HAP-1 (cell line): Measurements from ENCODE around the gene MFSD6.

Experiments
- DNase-seq, 2 experiments: peaks; one replicate each; pipeline ENCODE4 v3.0.0-alpha.2; 2016 to 2020; ENCODE audit warnings: low spot score in 2 of 2
- H3K27me3 ChIP-seq: fragments of 250-450 bp; sonication (Bioruptor Pico); 2 replicates; pipeline ENCODE4 v1.5.1; 2020; ENCODE audit warnings: low read depth, mild to moderate bottlenecking, moderate library complexity
- H3K36me3 ChIP-seq: fragments of 250-450 bp; sonication (Bioruptor Pico); replicated peaks from 2 replicates; pipeline ENCODE4 v1.5.1; 2020; ENCODE audit warnings: mild to moderate bottlenecking
- H3K4me1 ChIP-seq: fragments of 250-450 bp; sonication (Bioruptor Pico); 2 replicates; pipeline ENCODE4 v1.5.1; 2020; ENCODE audit warnings: mild to moderate bottlenecking
- H3K4me3 ChIP-seq: fragments of 250-450 bp; sonication (Bioruptor Pico); 2 replicates; pipeline ENCODE4 v1.5.1; 2020; ENCODE audit warnings: mild to moderate bottlenecking, moderate library complexity
- H3K9me3 ChIP-seq: fragments of 250-450 bp; sonication (Bioruptor Pico); 2 replicates; pipeline ENCODE4 v1.5.1; 2020; ENCODE audit warnings: mild to moderate bottlenecking, moderate library complexity
- in situ Hi-C: fragments of 300-500 bp; cut with MboI; formaldehyde crosslinking; loops from 3 replicates; pipeline ENCODE4 v1.14.3; 2020; ENCODE audit warnings: low sequenced_read_pairs, inconsistent platforms, mixed read lengths

Gene MFSD6

GRCh38 chr2:190435031-190435670 lies 27.0 kb downstream of the MFSD6 start:
- DNase-seq = peak; percentile 39 to 79
- H3K36me3 ChIP-seq = no peaks in the 10 kb centered on the region
- no peaks in the 10 kb centered on the region for H3K9me3 ChIP-seq
- H3K4me1 ChIP-seq = peaks cover 10% of the 10 kb centered on the region
- in situ Hi-C loops = no loop called here
- no peak overlapping the region for H3K4me3 ChIP-seq
- H3K27me3 ChIP-seq = no peaks in the 10 kb centered on the region

GRCh38 chr2:190436557-190436956 lies 28.4 kb downstream of the MFSD6 start:
- DNase-seq = no peak
- in situ Hi-C loops = no loop called here
- Histone ChIP-seq H3K4me1 (peaks cover 10% of the 10 kb centered on the region), H3K27me3 (no peaks in the 10 kb centered on the region), H3K9me3 (no peaks in the 10 kb centered on the region), H3K36me3 (no peaks in the 10 kb centered on the region), H3K4me3 (no peak overlapping the region)

- in situ Hi-C loops = no loop called here
- Histone ChIP-seq H3K36me3 (no peaks in the 10 kb centered on the region), H3K4me1 (peaks cover 7% of the 10 kb centered on the region), H3K4me3 (no peak overlapping the region), H3K9me3 (no peaks in the 10 kb centered on the region), H3K27me3 (no peaks in the 10 kb centered on the region)
- DNase-seq = no peak
Measured at GRCh38 chr2:190440113-190440512, 32.0 kb downstream of the MFSD6 start.

DNA sequence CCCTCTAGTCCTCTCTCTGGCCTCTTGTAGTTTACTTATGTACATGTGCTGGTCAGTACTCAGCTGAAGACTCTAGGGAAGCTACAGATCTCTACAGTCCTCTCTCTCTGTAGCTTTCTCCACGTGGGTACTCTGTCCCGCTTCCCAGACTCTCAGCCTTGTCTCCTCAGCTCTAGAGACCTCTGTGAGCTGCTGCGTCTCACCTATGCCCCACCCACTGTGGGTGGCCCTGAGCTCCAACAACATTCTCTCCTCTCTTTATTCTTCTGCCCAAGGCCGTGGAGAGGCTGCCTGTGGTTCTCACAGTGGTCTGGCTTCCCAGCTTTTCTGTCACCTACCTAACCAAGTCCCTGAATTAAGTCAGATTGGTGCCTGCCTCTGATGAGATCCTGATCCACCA lies 33.4 kb downstream of the MFSD6 start:
- H3K4me3 ChIP-seq = no peak overlapping the region
- H3K27me3 ChIP-seq = no peaks in the 10 kb centered on the region
- no peaks in the 10 kb centered on the region for H3K9me3 ChIP-seq
- in situ Hi-C loops = no loop called here
- no peaks in the 10 kb centered on the region for H3K36me3 ChIP-seq
- DNase-seq = no peak
- H3K4me1 ChIP-seq = no peaks in the 10 kb centered on the region

GRCh38 chr2:190443055-190443454 lies 34.9 kb downstream of the MFSD6 start:
- in situ Hi-C loops = no loop called here
- DNase-seq = no peak
- no peaks in the 10 kb centered on the region for H3K27me3 ChIP-seq
- no peaks in the 10 kb centered on the region for H3K9me3 ChIP-seq
- no peaks in the 10 kb centered on the region for H3K4me1 ChIP-seq
- H3K4me3 ChIP-seq = no peak overlapping the region
- no peaks in the 10 kb centered on the region for H3K36me3 ChIP-seq

- no peaks in the 10 kb centered on the region for H3K9me3 ChIP-seq
- in situ Hi-C loops = no loop called here
- H3K4me3 ChIP-seq = no peak overlapping the region
- no peaks in the 10 kb centered on the region for H3K36me3 ChIP-seq
- H3K4me1 ChIP-seq = no peaks in the 10 kb centered on the region
- no peaks in the 10 kb centered on the region for H3K27me3 ChIP-seq
- DNase-seq = no peak
Measured at GRCh38 chr2:190443778-190444481, 35.8 kb downstream of the MFSD6 start.

- H3K9me3 ChIP-seq = no peaks in the 10 kb centered on the region
- in situ Hi-C loops = no loop called here
- no peaks in the 10 kb centered on the region for H3K27me3 ChIP-seq
- no peaks in the 10 kb centered on the region for H3K36me3 ChIP-seq
- no peak overlapping the region for H3K4me3 ChIP-seq
- H3K4me1 ChIP-seq = no peaks in the 10 kb centered on the region
- no peak for DNase-seq
Measured at GRCh38 chr2:190444976-190445375, 36.8 kb downstream of the MFSD6 start.

DNA sequence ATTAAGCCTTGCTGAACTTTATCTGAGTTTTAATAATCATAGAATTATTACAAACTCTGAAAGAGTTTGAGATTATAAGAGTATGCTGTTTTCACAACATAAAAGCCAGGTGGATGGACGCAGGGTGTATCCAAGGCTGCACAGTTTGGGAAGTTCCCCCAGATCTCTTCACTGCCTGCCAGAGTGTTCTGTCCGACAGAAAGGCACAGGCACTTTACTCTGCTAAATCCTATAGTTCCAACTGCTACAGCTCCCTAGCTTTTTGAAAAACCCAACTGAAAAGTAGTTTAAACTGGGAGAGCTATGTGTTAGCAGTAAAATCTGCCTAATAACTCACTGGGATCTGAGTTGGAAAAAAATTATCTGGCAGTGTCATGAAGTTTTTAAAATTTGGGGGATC lies 38.0 kb downstream of the MFSD6 start:
- Histone ChIP-seq H3K36me3 (no peaks in the 10 kb centered on the region), H3K9me3 (no peaks in the 10 kb centered on the region), H3K27me3 (no peaks in the 10 kb centered on the region), H3K4me1 (no peaks in the 10 kb centered on the region), H3K4me3 (no peak overlapping the region)
- in situ Hi-C loops = no loop called here
- DNase-seq = no peak

GRCh38 chr2:190446750-190447516 lies 38.8 kb downstream of the MFSD6 start:
- no peak for DNase-seq
- in situ Hi-C loops = no loop called here
- Histone ChIP-seq H3K36me3 (no peaks in the 10 kb centered on the region), H3K27me3 (no peaks in the 10 kb centered on the region), H3K4me1 (no peaks in the 10 kb centered on the region), H3K4me3 (no peak overlapping the region), H3K9me3 (no peaks in the 10 kb centered on the region)

DNA sequence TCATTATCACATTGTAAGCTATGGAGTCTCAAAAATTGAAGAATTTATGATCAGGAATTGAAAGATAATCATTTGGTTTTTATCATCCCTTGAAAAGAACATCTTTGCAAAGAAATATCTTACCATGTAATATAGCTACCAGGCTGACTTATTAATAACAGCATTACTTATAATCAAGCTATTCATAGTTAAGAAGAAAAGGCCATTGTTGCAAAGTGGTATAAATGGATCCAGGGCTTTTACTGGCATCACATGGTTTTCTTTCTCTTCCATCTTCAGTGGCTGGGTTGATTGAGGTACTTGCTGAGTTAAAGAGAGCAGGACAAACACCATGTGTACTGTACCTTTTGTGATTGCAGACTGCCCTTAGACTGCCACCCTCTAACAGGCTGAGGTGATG lies 39.6 kb downstream of the MFSD6 start:
- H3K4me1 ChIP-seq = no peaks in the 10 kb centered on the region
- H3K9me3 ChIP-seq = no peaks in the 10 kb centered on the region
- no peaks in the 10 kb centered on the region for H3K36me3 ChIP-seq
- H3K4me3 ChIP-seq = no peak overlapping the region
- in situ Hi-C loops = no loop called here
- no peak for DNase-seq
- no peaks in the 10 kb centered on the region for H3K27me3 ChIP-seq

DNA sequence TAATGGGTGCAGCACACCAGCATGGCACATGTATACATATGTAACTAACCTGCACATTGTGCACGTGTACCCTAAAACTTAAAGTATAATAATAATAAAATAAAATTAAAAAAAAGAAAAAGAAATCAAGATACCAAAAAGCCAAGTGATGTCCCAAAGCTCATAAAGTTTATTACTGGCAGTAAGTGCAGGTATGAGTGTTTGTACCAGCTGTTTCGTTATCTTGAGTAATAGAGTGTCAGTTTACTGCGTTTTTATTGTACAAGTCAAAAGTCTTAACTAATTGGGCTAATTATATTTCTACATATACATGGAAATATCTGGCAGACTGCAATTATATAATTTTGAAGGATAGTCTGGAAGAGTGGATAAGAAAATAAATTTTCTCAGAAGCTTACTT lies 41.8 kb downstream of the MFSD6 start:
- Histone ChIP-seq H3K27me3 (no peaks in the 10 kb centered on the region), H3K9me3 (no peaks in the 10 kb centered on the region), H3K36me3 (no peaks in the 10 kb centered on the region), H3K4me1 (no peaks in the 10 kb centered on the region), H3K4me3 (no peak overlapping the region)
- no peak for DNase-seq
- in situ Hi-C loops = no loop called here

- no peaks in the 10 kb centered on the region for H3K36me3 ChIP-seq
- in situ Hi-C loops = no loop called here
- no peaks in the 10 kb centered on the region for H3K9me3 ChIP-seq
Measured at GRCh38 chr2:190450363-190450762, 42.2 kb downstream of the MFSD6 start.

DNA sequence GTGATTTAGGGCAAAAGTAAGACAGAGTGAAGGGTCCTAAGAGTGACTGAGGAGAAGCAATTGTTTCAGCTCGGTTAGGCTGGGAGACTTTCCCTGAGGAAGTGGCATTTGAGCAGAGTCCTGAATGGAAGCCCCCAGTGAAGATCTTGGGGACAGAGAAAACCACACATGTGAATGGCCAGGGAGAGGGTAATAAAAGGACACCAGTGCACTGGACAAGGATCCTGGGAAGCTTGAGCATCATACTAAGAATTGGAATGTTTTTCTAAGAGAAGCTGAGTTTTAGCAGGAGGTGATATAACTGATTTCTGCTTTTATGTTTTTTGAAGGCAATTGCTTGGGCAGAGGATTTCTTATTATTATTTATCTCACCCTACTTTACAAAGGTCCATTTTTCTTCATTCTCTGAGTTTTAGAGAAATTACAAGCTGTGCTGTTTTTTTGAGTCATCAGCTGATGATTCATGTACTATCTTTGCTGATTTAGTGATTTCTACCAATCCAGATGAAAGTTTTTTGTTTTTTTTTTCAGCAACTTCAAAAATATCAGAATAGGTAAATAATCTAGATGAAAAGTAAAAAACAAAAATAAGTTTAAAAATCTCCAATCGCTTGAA lies 43.5 kb downstream of the MFSD6 start:
- no peak for DNase-seq
- H3K36me3 ChIP-seq = no peaks in the 10 kb centered on the region
- no peaks in the 10 kb centered on the region for H3K4me1 ChIP-seq
- no peak overlapping the region for H3K4me3 ChIP-seq
- H3K27me3 ChIP-seq = no peaks in the 10 kb centered on the region
- H3K9me3 ChIP-seq = no peaks in the 10 kb centered on the region
- in situ Hi-C loops = no loop called here

More at GRCh38 chr2:190450363-190450762, 42.2 kb downstream of the MFSD6 start:
- Histone ChIP-seq H3K4me3 (no peak overlapping the region), H3K27me3 (no peaks in the 10 kb centered on the region), H3K4me1 (no peaks in the 10 kb centered on the region)
- DNase-seq = no peak

GRCh38 chr2:190452433-190452832 lies 44.3 kb downstream of the MFSD6 start:
- H3K36me3 ChIP-seq = no peaks in the 10 kb centered on the region
- H3K4me3 ChIP-seq = no peak overlapping the region
- H3K4me1 ChIP-seq = no peaks in the 10 kb centered on the region
- in situ Hi-C loops = no loop called here
- H3K27me3 ChIP-seq = no peaks in the 10 kb centered on the region
- no peak for DNase-seq
- H3K9me3 ChIP-seq = no peaks in the 10 kb centered on the region
